Endodermal cell (in vitro differentiated cells): Measurements from ENCODE around the gene FCRL6. TPM values are rescaled to one million over a fixed set of nuclear protein-coding genes. Genes with fewer than 3 reads are reported as not detected.
A peak's percentile ranks its signal among the peaks of the same experiment; 100 is the strongest.

ENCODE experiments used
- DNase-seq: peaks from one replicate; pipeline ENCODE4 v3.0.0-alpha.2; 2017
- H3K27ac ChIP-seq: 2 replicates; pipeline ENCODE4 v1.5.1; 2013; ENCODE audit warnings: mild to moderate bottlenecking, low read depth, low read length, moderate library complexity
- H3K27me3 ChIP-seq: 2 replicates; pipeline ENCODE4 v1.6.1; 2013; ENCODE audit warnings: mild to moderate bottlenecking, low read length, moderate library complexity; ENCODE audit not compliant: insufficient read depth, control insufficient read depth, poor library complexity, severe bottlenecking
- H3K36me3 ChIP-seq: 2 replicates; pipeline ENCODE4 v1.7.0; 2013; ENCODE audit warnings: mild to moderate bottlenecking, low read length, moderate library complexity; ENCODE audit not compliant: control insufficient read depth, insufficient read depth
- H3K4me1 ChIP-seq: one replicate; pipeline ENCODE4 v1.7.0; 2013; ENCODE audit warnings: low read length; ENCODE audit not compliant: control insufficient read depth, insufficient read depth
- H3K4me3 ChIP-seq: 2 replicates; pipeline ENCODE4 v1.5.1; 2013; ENCODE audit warnings: mild to moderate bottlenecking, low read length, moderate library complexity
- H3K9ac ChIP-seq: 2 replicates; pipeline ENCODE4 v1.6.1; 2013; ENCODE audit warnings: mild to moderate bottlenecking, low read length, moderate library complexity; ENCODE audit not compliant: poor library complexity, severe bottlenecking; ENCODE audit errors: extremely low read depth
- H3K9me3 ChIP-seq: 2 replicates; pipeline ENCODE4 v1.6.1; 2013; ENCODE audit warnings: mild to moderate bottlenecking, low read length, moderate library complexity; ENCODE audit not compliant: control insufficient read depth
- H3K27ac Mint-ChIP-seq: 2 replicates; pipeline ENCODE4 v1.8.0; 2020; ENCODE audit warnings: mixed read lengths
- H3K27me3 Mint-ChIP-seq: 2 replicates; pipeline ENCODE4 v1.8.0; 2021; ENCODE audit warnings: mild to moderate bottlenecking, mixed read lengths; ENCODE audit not compliant: insufficient read depth
- H3K36me3 Mint-ChIP-seq: 2 replicates; pipeline ENCODE4 v1.8.0; 2020; ENCODE audit warnings: low read depth, mixed read lengths
- H3K4me1 Mint-ChIP-seq: 2 replicates; pipeline ENCODE4 v1.8.0; 2020; ENCODE audit warnings: mixed read lengths
- H3K4me3 Mint-ChIP-seq: 2 replicates; pipeline ENCODE4 v1.8.0; 2020; ENCODE audit warnings: mild to moderate bottlenecking, moderate library complexity, mixed read lengths
- H3K9me3 Mint-ChIP-seq: 2 replicates; pipeline ENCODE4 v1.8.0; 2020; ENCODE audit warnings: mild to moderate bottlenecking, mixed read lengths
- WGBS, 2 experiments: methylation state at CpG; one replicate each; pipeline versions ENCODE4 v1.1.5 to v1.1.7; 2013; ENCODE audit warnings: missing lambda C conversion rate in 2 of 2, mixed read lengths in 1 of 2; ENCODE audit not compliant: insufficient coverage in 1 of 2, insufficient read length in 1 of 2; 5-methylcytosine and 5-hydroxymethylcytosine counted together
- total RNA-seq, 2 donors: library from RNA; stranded (reverse); fragmentation: NEBNext Ultra II Directional in 1 of 2; extraction: Animal tissue kit (Norgen Biotek cat#: 25700) in 1 of 2; gene quantifications; 2 replicates in 1 of 2; 3 replicates in 1 of 2; pipeline ENCODE4 v1.2.1, GENCODE V29; 2021
- TF ChIP-seq, protein P1 (sequence below): fragments of 200-600 bp; sonication (generic); conservative IDR thresholded peaks from 2 replicates; pipeline ENCODE4 v1.5.0; 2021; ENCODE audit warnings: antibody characterized with exemption, mild to moderate bottlenecking

The FCRL6 gene
- total RNA-seq, 2 donors from 2014 or later, result not detected

GRCh38 chr1:159799446-159799985 is 2.6 kb upstream of the FCRL6 start:
- Histone ChIP-seq H3K36me3 (no peaks in the 10 kb centered on the region), H3K9me3 (no peaks in the 10 kb centered on the region), H3K9ac (no peak overlapping the region), H3K4me1 (no peaks in the 10 kb centered on the region), H3K27me3 (peaks cover 46% of the 10 kb centered on the region), H3K27ac (no peak overlapping the region), H3K4me3 (no peak overlapping the region)
- no peaks in the 10 kb centered on the region for H3K36me3 Mint-ChIP-seq
- TF ChIP-seq, protein P1, sequence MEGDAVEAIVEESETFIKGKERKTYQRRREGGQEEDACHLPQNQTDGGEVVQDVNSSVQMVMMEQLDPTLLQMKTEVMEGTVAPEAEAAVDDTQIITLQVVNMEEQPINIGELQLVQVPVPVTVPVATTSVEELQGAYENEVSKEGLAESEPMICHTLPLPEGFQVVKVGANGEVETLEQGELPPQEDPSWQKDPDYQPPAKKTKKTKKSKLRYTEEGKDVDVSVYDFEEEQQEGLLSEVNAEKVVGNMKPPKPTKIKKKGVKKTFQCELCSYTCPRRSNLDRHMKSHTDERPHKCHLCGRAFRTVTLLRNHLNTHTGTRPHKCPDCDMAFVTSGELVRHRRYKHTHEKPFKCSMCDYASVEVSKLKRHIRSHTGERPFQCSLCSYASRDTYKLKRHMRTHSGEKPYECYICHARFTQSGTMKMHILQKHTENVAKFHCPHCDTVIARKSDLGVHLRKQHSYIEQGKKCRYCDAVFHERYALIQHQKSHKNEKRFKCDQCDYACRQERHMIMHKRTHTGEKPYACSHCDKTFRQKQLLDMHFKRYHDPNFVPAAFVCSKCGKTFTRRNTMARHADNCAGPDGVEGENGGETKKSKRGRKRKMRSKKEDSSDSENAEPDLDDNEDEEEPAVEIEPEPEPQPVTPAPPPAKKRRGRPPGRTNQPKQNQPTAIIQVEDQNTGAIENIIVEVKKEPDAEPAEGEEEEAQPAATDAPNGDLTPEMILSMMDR, result no peak
- H3K27ac Mint-ChIP-seq, result no peak overlapping the region
- no peaks in the 10 kb centered on the region for H3K9me3 Mint-ChIP-seq
- no peaks in the 10 kb centered on the region for H3K4me1 Mint-ChIP-seq
- no peak for DNase-seq
- H3K27me3 Mint-ChIP-seq, result peaks cover 43% of the 10 kb centered on the region
- H3K4me3 Mint-ChIP-seq, result no peak overlapping the region
- WGBS, 2 experiments, result 75 to 93% methylated on average over 1 to 4 of the region's 4 CpGs

DNA sequence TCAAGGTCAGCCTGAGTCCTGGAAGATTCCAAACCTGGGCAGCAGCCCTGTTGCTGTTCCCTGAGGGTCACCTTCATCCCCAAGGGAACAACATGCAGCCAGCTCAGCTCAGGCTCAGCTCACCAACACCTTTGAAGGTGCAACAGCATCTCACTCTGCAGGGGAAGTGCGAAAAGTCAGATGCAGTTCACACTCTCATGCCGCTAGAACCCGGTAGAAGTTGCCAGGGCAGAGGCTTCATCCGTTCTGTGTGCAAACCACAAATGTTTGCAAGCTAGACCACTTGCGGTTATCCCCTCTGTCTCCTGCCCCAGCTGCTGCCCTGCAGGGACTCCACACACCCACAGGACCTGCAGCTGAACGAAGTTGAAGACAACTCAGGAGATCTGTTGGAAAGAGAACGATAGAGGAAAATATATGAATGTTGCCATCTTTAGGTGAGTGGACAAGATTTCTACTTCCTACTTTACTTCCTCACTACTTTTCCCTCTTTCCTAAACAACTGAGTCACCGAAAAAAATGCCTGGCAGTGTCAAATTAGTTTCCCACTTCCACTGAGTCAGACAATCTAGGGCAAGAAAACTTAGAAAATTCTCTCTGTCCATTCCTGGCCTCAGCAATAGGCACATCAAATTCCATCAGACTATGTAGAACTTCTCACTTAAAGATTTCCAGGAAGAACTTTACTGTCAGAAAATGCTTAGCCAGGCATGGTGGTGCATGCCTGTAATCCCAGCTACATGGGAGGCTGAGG is 1.8 kb upstream of the FCRL6 start:
- H3K27ac ChIP-seq, result no peak overlapping the region
- no peaks in the 10 kb centered on the region for H3K4me1 ChIP-seq
- 86 to 90% methylated on average over 4 to 8 of the region's 8 CpGs for WGBS, 2 experiments
- H3K9ac ChIP-seq, result no peak overlapping the region
- no peak overlapping the region for H3K4me3 Mint-ChIP-seq
- H3K27me3 Mint-ChIP-seq, result peaks cover 48% of the 10 kb centered on the region
- H3K9me3 Mint-ChIP-seq, result no peaks in the 10 kb centered on the region
- no peaks in the 10 kb centered on the region for H3K4me1 Mint-ChIP-seq
- no peaks in the 10 kb centered on the region for H3K9me3 ChIP-seq
- H3K36me3 ChIP-seq, result no peaks in the 10 kb centered on the region
- no peak overlapping the region for H3K27ac Mint-ChIP-seq
- H3K4me3 ChIP-seq, result no peak overlapping the region
- H3K27me3 ChIP-seq, result peaks cover 41% of the 10 kb centered on the region
- no peaks in the 10 kb centered on the region for H3K36me3 Mint-ChIP-seq
- no peak for DNase-seq
- TF ChIP-seq, protein P1, result no peak

- Histone ChIP-seq H3K9ac (no peak overlapping the region), H3K36me3 (no peaks in the 10 kb centered on the region), H3K9me3 (no peaks in the 10 kb centered on the region), H3K27me3 (peaks cover 28% of the 10 kb centered on the region), H3K4me1 (no peaks in the 10 kb centered on the region), H3K27ac (no peak overlapping the region), H3K4me3 (no peak overlapping the region)
- Mint-ChIP-seq H3K4me3 (no peak overlapping the region), H3K36me3 (no peaks in the 10 kb centered on the region), H3K4me1 (peaks cover 5% of the 10 kb centered on the region), H3K27ac (no peak overlapping the region), H3K9me3 (no peaks in the 10 kb centered on the region), H3K27me3 (peaks cover 55% of the 10 kb centered on the region)
- no peak for DNase-seq
- TF ChIP-seq, protein P1, result peak; percentile 23
- 85% methylated on average over 3 to 7 of the region's 7 CpGs for WGBS, 2 experiments
Measured at GRCh38 chr1:159803956-159804689, 2.0 kb downstream of the FCRL6 start.
